Stimulated activated CD8-positive, alpha-beta memory T cell treated with anti-CD3 and anti-CD28 coated beads, Interleukin-7, amount 100 ng/mL, for 4 hours (primary cell): ENCODE data around the gene DNAH14.
"Not testable (repeated sequence)": the region's sequence is repeated elsewhere in the genome, so short reads cannot be mapped to it uniquely, and the experiment has no call there.

Experiments
- DNase-seq, 2 donors: peaks; one replicate each; pipeline ENCODE4 v3.0.0-alpha.2; 2020; ENCODE audit warnings: low read depth in 2 of 2

Gene DNAH14

DNA sequence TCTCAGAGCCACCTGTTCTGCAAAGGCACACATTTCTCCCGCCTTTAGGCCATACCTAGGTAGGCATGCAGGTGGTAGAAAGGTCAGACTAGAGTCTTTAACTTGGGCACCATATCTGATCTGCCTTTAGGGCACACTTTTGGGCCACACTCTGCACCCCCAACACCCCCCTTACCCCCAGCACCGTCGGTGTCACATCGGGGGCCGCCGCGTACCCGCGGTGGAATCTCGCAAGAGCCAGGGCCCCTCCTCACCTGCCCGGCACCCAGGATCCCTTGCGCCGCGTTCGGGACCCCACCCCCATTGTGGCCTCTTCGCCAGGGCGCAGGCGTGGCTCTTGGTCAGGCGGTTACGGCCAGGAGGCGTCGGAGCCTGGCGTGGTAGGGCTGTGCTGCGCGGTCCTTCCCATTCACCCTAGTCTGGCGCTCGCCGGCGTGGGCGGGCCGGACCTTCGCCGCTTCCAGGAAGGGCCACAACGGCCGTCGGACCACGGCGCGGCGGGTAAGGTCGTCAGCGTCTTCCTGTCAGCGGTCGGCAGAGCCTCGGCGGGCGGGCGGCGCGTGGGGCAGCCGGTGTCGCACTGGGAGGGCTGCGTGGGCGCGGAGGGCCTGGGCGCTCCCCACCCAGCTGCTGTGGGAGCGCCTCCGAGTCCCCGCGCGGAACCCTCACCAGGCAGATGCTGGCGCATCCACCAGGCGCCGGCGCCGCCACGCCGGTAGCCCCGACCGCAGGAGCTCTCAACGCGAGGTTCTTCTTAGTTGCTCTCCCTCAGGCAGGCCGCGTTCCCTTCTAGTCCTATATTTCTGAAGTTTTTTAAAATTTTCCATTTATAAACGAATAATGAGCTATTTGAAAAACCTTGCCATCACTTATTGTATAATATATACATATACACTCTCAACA is at the start of gene DNAH14:
Gene DNAH14, plus strand, starts transcription at position 341 of the 903 bp plus-strand sequence. CDS start 23,028 bp downstream, outside the sequence.
- peak in 1 of 2 donors; percentile 6 for DNase-seq

DNA sequence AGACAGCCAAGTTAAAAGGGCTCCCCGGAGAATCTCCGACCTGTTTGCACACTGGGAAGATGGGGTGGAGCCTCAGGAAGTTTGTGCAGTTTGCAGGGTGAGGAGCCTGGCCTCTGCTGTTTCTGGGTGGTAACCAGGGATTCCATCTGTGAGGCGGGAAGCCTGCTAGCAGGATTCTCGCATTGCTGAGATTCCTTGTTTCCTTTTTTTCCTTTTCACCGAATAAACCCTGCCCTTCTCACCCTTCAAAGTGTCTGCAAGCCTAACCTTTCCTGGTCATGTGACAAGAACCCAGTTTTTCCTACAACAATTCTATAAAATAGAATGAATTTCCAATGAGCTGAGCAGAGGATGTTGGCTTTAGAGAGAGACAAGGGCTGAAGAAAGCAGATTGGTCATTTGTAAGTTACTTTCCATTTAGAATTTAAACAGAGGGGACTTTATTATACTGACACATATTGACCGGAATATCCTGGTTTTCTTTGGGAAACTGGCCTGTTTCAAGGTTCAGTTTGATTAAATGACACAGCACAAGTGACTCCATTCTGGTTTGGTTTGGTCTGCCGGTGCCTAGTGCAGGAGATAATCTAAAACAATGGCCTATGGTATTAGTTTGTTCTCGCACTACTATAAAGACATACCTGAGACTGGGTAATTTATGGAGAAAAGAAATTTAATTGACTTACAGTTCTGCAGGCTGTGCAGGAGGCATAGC is 48.7 kb upstream of the DNAH14 start:
- no peak for DNase-seq

DNA sequence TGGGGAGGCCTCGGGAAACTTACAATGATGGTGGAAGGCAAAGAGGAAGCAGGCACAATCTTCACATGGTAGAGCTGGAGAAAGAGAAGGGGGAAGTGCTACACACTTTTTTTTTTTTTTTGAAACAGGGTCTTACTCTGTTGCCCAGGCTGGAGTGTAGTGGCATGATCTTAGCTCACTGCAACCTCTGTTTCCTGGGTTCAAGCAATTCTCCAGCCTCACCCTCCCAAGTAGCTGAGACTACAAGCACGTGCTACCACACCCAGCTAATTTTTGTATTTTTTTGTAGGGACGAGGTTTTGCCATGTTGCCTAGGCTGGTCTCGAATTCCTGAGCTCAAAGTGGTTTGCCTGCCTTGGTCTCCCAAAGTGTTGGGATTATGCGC is 48.2 kb upstream of the DNAH14 start:
- DNase-seq = not testable (repeated sequence)

DNA sequence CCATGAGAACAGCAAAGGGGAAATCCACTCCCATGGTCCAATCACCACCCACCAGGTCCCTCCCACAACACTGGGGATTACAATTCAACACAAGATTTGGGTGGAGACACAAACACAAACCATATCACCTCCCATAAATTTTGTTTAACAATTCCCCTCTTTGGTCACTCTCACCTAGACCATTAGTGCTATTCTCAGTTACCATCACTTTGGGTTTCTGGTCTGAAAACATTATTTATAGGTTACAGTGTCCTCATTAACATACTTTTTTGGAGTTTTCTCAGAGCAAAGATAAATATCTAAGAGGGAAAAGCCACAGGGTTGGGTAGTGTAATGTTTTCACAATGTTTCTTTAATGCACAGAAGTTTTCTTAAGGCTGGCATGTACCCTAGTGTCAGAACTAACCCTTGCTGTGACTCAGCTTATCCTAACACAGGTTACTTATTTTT is 47.7 kb upstream of the DNAH14 start:
- no peak for DNase-seq

DNA sequence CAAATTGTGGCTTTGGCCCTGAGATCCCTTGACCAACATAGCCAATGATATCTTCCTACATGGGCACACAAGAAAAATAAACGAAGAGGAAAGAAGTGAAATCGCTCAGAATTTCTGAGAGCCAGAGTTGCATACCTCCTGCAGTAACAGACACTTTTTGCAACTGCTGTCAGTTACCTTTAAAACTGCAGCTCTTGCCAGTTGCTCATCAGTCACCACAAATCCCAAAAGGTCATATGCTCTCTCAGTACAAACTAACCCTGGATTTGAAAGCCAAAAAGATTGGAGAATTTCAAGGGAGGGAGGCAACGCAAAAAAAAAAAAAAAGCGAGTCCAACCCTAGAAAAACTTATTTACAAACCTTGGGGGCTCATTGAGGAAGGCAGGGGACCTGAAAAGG is 47.2 kb upstream of the DNAH14 start:
- no peak for DNase-seq

DNA sequence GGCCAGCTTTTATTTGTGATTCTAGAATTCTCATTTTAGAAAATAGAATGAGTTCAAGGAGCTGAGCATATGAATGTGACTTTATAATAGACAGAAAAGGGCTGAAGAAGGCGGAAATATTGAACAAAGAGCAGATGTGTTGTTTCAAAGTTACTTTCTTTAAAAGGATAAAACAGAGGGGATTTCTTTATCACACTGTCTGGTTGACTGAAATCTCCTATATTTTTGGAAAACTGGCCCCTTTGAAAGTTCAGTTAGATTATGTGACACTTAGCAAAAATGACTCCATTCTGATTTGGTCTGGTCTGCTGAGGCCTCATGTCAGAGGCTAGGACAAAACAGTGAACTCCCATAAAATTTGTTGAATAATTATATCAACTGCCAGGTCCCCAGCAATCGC is 46.4 kb upstream of the DNAH14 start:
- DNase-seq = no peak

DNA sequence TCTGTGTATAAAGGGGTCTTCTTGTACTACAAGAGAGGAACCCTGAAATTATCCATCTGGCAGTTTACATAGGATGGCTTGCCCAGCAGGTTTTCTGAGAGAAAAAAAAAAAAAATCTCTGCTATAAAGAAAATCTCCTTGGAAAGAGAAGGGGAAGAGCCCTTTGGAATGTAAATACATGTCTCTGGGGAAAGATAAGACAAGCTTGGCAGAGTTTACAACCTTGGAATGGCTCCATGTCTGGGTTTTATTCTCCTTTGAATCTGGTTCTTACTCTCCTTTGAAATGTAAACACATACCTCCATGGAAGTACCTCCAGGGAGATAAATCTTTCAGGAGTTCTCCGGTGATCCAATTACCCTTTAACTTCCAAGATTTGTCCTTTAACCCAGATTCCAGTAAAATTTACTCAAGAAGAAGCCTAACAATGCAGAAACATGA is 45.1 kb upstream of the DNAH14 start:
- DNase-seq = no peak

DNA sequence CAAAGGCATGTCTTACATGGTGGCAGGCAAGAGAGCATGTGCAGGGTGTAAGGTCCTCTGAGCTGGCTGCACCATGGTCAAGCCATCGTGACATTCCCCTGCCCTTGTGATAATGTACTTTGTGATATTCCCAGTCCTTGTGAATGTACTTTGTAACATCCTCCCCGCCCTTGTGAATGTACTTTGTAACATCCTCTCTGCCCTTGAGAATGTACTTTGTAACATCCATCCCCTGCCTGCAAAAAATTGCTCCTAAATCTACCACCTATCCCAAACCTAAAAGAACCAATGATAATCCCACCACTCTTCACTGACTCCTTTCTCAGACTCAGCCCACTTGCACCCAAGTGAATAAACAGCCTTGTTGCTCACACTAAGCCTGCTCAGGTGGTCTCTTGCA is 44.1 kb upstream of the DNAH14 start:
- DNase-seq = not testable (repeated sequence)

DNA sequence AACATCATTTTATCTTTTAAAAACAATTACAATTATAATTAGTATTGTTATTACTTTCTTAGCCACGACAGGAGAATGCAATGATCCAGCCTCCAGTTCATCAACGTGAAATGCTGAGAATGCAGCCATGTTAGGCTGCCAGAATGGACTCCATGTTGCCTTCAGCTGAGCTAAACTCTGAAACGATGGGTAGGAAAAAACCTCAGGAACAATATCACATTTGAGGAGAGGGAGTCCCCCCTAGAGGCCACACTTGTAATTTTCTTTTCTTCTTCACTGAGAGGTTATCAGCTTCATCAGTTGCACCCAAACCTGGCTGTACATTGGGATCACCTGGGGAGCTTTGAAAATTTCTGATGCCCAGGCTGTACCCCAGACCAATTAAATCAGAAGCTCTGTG is 34.6 kb upstream of the DNAH14 start:
- no peak for DNase-seq

DNA sequence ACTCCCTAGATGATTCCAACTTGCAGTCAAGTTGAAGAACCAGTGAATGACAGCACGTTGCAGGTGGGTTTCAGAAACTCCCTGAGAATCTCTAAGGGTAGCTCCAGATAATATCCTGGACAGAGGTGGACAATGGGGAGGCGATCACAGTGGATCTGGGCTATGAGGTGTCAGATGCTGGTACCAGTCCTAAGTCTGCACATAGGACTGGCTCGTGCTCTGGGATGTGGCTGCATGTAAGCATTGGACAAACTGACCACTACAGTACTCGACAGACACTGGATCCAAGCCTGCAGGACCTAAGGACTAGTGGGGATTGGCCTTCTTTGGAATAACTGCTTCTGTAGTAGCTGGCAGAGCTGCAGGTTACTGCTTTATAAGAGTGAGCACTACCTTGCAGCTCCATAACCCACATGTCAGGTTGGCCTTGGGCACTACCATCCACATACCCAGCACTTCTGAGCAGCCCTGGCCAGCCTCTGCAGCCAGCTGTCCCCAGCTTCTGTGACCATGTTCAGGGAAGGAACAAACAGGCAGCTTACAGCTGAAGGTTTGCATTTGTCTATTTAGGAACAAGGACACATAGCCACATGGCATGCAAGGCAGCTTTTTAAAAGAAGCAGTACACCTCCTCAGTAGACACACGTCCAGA is 33.2 kb upstream of the DNAH14 start:
- DNase-seq = no peak

DNA sequence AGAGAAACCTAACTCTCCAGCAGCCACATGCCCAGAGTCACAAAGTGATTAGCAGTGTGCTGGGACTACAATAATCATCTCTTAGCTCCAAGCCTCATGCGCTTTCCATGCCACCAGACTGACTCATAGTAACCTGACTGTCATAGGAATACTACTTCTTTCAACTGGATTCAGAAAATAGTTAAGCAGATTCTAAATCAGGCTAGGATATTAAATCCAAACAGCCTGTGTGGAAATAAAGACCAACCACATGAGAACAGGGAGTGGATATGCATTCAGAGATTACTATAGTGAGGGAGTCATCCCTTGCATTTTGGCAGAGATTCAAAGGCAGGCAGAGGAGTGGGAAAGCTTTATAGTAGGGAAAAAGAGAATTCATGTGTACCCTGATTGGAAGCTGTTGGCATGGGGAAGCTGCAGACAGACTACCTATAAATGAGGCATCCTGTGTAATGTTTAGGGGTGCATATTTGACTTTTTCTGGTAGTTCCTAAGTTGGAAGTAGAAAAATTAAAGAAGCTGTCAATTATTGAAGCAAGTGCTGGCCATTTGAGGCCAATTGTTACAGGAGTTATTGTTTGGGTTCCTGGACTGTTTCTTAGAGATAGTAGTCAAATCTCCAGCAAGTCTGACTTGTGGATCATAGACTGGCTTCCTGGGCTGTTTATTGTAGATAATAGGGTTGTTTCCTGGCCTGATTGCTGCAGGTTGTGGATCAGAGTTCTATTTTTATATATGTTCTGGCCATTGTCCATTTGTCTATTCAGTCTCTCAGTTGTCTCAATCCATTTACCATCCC is 31.7 kb upstream of the DNAH14 start:
- DNase-seq = no peak

DNA sequence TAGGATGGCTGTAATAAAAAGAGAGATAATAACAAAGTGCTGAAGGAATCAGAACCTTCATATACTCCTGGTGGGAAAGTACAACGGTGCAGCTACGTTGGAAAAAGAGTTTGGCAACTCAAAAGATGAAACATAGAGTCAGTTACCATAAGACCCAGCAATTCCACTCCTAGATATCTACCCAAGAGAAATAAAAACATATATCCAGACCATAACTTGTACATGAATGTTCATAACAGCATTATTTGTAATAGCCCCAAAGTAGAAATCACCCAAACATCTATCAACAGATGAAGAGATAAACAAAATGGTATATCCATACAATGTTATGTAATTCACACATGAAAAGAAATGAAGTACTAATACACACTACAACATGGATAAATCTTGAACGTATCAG is 30.5 kb upstream of the DNAH14 start:
- DNase-seq = no peak

DNA sequence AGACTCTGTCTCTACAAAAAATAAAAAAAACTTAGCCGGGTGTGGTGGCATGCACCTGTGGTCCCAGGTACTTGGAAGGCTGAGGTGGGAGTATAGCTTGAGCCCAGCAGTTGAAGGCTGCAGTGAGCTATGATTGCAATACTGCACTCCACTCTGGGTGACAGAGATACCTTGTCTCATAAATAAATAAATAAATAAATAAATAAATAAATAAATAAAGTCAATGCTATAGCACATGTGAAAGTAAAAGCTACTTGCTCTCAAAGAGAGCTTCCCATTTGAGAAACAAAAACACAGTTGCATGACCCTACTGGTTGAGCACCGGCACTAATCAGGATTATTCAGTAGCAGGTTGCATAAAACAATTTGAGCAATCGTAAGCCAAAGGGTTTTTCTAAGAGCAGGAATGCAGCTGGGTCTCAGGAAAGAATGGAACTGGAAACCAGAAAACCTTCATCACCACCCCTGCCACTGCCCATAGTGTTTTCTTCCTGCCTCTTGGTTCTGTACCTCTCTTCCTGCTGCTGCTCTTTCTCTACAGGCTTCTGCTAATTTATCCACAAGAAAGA is 29.3 kb upstream of the DNAH14 start:
- no peak for DNase-seq

DNA sequence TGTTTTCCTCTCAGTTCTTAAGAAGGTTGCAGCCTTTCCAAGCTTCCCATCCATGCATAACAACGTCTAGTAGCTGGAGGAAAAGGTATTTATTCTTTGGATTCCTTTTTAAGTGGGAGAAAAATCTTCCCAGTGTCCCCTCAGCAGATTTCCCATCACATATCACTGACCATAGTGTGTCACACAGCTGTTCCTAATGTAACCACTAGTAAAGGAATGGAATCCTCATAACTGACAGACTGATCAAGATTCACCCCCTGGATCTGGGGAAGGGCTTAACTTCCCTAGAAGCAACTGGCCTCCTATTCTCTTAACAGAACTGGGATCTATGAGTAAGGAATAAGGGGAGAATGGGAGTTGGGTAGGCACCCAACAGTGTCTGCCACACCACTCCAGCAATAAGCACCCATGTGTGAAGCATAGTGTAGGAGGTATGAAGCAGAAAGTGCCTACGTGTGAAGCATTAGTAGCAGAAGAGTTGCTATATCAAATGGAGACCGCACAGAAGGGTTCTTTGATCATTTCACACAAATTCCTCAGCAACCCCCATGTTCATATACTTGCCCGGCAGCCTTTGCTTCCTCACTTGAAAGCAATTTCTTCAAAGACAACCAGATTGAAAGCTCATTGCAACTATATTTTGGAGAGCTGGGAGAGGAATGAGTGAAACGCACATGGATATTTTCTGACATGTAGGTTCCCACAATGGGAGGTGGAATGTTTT is 28.2 kb upstream of the DNAH14 start:
- no peak for DNase-seq

DNA sequence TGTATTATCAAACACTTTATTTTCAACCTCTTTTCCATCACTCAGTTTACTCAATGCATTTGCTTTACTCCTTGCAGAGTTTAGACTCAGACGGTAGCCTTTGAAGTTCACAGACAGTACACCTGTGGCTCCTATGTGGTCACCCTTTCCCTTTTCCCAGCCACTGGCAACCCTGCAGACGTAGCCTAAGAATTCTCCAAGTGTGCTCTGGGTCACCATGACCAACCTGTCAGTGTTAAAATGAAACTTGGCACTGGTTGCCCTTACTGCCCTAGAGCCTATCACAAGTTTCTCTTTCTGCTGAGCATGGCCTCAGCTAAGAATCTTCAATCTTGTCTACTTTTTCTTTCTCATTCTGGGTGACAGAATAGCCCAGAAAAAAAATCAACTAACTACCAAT is 25.5 kb upstream of the DNAH14 start:
- DNase-seq = no peak

DNA sequence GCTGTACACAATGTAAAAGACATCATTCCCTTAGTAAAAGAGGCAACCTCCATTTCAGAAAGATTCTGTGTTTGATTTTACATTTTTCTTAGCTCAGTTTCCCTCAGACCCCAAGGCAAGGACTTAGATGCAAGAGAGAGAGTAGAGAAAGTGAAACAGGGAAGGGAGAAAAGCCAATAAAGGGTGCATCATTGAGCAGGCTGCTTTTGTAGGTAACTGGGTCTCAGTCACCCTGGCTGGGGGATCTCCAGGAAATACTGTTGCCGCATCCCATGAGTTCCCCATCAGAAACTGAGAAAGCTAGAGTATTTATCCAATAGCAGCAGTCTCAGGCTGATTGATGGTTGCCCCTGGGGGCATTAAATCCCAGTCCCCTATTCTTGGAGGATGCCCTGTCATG is 23.1 kb upstream of the DNAH14 start:
- no peak for DNase-seq

DNA sequence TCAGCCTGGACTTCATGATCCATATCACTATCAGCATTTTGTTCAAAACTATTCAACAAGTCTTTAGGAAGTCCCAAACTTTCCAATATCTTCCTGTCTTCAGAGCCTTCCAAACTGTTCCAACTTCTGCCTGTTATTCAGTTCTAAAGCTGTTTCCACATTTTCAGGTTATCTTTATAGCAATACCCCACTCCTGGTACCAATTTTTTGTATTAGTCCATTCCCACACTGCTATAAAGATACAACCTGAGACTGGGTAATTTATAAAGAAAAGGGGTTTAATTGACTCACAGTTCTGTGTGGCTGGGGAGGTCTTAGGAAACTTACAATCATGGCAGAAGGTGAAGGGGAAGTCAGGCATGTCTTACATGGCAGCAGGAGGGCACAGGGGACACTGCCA is 18.3 kb upstream of the DNAH14 start:
- no peak for DNase-seq

DNA sequence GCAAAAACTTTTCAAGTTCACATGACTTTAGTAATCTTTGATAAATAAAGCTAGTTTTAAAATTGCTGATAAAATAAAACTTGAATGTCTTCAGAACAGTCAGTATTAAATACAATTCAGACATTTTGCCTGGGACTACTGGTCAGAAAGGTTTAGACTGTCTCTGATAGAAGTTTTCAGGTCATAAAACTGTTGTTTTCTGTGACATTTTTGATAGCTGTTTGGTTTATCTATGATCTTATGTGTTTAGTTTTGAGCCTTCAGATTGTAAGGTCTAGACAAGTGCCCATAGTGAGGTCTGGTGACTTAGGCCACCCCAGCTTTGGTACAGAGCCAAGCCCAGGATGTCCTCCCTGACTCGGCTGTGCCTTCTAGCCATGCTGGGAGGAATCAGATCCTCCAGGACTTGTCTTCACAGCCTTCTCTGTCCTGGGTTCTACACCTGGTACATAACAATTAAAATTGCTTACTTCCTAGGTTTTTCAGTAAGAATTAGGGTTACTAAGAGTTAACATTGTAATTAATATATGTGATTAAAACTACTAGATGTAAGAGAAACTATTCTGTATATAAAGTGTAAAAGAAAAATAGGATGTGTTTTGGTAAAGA is 15.1 kb upstream of the DNAH14 start:
- no peak for DNase-seq

DNA sequence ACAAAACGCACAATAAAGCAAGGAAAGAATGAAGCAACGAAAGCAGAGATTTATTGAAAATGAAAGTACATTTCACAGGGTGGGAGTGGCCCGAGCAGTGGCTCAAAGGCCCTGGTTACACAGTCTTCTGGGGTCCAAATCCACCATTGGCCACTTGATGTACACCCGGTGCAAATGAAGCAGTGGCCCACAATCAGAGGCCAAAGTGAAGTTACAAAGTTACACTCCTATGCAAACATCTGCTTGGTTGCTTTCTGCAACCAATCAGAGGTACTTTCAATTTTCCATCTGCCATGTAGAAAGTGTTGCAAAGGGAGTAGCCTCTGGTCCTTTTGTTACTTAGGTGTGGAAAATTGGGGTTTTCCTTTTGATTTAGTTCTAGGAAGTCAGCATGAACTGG is 10.0 kb upstream of the DNAH14 start:
- no peak for DNase-seq

DNA sequence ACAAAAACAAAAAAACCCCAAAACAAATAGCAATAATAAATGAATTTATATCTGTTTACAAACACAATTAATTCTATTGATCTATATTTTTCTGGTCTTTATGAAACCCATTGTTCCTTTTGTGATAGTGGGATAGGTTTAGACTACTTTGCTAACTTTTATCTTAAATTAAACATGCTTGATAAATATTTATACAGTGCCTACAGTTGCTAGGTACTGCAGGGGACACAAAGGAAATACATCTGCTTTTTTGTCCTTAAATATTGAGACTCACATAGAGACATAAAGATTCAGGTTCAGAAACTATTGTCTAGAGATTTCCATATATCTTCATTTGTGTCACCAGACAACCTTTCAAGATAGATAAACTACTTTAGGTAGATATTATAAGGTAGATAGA is 8.5 kb upstream of the DNAH14 start:
- DNase-seq = no peak
